GM21717 (cell line): ENCODE data around the gene WDR11.
A peak's percentile ranks its signal among the peaks of the same experiment; 100 is the strongest.

Experiments
- ATAC-seq: cut with Tn5 transposase; IDR thresholded peaks from one replicate; pipeline ENCODE4 v1.9.1; 2021; ENCODE audit warnings: mild to moderate bottlenecking, moderate library complexity; ENCODE audit not compliant: unreplicated experiment

Gene WDR11, protein sequence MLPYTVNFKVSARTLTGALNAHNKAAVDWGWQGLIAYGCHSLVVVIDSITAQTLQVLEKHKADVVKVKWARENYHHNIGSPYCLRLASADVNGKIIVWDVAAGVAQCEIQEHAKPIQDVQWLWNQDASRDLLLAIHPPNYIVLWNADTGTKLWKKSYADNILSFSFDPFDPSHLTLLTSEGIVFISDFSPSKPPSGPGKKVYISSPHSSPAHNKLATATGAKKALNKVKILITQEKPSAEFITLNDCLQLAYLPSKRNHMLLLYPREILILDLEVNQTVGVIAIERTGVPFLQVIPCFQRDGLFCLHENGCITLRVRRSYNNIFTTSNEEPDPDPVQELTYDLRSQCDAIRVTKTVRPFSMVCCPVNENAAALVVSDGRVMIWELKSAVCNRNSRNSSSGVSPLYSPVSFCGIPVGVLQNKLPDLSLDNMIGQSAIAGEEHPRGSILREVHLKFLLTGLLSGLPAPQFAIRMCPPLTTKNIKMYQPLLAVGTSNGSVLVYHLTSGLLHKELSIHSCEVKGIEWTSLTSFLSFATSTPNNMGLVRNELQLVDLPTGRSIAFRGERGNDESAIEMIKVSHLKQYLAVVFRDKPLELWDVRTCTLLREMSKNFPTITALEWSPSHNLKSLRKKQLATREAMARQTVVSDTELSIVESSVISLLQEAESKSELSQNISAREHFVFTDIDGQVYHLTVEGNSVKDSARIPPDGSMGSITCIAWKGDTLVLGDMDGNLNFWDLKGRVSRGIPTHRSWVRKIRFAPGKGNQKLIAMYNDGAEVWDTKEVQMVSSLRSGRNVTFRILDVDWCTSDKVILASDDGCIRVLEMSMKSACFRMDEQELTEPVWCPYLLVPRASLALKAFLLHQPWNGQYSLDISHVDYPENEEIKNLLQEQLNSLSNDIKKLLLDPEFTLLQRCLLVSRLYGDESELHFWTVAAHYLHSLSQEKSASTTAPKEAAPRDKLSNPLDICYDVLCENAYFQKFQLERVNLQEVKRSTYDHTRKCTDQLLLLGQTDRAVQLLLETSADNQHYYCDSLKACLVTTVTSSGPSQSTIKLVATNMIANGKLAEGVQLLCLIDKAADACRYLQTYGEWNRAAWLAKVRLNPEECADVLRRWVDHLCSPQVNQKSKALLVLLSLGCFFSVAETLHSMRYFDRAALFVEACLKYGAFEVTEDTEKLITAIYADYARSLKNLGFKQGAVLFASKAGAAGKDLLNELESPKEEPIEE

DNA sequence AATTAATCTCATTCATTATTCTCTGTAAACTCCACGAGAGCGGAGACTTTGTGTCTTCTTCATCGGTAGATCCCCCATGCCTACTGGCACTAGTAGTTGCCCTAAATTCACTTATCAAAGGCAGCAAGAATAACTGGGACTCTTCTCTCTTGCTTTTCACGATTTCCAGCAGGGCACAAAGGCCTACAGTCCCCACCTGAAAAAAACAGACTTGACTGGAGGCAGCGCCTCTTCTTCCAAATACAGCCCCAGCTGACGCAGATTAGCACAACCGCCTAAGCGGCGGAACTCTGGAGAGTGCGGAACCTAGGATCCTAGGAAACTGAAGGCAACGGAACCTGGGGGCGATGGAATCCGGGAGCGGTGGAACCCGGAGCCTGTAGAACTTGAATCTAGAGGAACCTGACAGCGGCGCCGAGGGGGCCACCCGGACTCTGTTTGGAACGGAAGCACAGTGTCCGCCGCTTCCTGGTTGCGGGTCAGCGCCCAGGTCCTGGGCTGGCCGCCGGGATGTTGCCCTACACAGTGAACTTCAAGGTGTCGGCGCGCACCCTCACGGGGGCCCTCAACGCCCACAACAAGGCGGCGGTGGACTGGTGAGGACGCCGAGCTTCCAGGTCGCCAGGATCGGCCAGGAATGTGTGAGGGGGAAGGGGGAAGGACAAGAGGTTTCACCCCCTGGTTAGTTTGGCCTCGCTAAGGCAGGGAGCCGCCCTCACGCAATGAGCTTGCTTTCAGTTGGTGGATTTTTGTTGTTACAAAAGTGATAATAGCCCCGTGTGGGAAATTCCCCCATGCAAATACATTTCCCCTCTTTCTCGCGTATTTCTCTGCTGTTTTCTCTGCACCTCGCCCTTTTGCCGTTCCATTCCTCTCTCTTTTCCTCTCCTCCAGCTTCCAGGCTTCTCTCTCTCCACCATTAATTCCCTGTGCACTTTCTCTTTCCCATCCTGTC is at the start of gene WDR11:
TSS of gene WDR11 (plus strand) at position 452 of the 955 bp plus-strand sequence. CDS start at position 511, 59 bp downstream.
- peak; percentile 97 for ATAC-seq

DNA sequence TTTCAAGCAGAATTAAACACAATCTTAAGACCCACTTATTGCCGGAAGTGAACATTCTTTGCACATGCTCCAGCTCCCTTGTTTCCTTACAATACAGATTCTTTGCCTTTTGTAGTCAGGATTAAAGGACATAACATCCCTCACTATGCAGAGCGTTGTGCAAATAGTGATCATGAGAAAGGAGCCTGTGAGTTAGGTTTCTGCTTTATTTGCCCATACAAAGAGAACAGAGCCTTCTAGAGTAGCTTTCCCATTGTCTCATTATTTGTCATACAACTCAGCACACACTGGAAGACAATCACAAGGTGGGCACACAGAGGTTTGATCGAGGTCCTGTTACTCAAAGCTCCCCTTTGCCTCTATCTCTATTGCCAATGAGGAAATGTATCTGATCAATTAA is 48.2 kb upstream of the WDR11 start:
- ATAC-seq: no peak

DNA sequence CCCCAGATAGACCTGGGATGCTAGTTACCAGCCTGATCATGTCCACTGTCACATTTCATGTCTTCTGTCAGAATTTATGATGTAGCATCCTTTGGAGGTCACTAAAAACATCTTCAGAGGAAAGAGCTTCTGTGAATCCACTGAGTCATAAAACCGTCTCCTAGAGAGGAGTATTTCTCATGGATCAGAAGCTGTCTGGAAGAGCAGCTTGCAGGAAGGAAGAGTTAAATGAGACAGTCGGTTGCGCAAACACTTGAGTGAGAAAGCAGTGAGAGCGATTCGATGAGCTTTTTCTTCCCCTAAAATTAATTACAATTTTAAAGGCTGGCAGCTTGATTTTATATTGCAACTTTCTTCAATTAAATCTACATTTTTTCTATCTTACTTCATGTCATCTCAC is 47.2 kb upstream of the WDR11 start:
- no peak for ATAC-seq

DNA sequence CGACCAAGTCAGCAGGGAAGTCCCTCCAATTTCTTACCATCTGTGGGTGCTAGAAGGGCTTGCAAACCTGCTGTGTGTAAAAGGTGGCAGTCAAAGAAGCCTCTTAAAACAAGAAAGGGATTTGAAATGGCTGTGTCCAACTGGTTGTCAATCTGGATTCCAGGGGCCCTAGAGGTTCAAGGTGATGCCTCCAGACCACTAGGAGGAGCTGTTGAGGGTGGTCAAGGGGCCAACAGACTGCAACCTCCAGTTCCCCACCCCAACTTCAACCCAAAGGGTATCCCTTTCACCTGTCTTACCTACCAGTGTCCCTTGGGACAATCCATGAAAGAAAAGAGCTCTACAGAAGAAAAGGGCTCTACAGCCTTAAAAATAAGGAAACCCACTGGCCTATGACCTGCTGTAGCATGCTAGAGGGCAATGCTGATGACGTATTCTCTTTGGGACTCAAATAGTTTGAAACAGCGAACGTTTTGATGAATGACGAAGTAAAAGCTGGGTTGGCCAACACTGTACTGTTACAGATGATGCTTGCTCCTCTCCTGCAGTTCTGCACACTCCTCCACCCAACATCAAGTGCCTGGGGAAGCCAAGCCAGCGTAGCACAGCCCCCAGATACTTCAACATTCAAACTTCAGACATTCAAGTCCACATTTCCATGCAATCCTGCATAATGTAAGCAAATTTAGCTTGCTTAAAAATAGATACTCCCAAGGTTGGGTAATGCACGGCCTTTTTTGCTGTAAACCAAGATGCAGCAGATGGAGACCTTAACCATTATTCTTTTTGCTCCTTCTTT is 45.9 kb upstream of the WDR11 start:
- ATAC-seq: no peak

DNA sequence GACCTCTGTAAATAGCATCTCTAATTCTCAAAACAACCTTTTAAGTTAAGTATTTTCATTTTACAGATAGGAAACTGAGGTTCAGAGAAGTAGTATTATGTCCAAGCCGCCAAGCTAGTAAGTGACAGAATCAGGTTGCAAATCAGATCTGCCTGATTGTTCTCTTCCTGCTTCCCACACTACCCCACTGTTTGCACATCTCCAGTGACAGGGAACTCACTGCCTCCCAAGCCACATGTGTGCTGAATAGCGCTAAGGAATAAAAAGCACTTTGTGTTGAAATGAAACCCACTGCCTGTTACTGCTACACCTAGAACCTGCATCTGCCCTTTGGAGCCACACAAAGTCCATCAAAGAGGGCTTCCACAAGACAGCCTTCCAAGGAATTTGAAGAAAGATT is 45.1 kb upstream of the WDR11 start:
- ATAC-seq: no peak

DNA sequence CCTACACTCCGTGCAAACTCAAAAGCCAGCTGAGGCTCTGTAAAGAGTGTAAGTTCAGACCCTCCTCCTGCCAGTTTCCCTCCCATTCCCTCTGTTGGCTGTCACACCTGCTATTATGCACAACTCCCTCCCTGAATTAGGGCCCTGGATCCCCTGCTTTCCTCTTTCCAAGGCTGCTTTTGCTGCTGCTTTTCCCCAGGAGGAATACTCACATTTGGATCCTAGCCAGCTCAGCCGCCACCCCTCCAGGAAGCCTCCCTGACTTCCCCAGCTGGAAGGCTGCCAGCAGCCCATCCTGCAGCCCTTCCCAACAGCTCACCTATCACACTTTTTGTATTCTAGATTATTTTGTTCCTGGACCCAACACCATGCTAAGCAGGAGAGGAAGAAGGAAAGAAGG is 40.9 kb upstream of the WDR11 start:
- no peak for ATAC-seq

DNA sequence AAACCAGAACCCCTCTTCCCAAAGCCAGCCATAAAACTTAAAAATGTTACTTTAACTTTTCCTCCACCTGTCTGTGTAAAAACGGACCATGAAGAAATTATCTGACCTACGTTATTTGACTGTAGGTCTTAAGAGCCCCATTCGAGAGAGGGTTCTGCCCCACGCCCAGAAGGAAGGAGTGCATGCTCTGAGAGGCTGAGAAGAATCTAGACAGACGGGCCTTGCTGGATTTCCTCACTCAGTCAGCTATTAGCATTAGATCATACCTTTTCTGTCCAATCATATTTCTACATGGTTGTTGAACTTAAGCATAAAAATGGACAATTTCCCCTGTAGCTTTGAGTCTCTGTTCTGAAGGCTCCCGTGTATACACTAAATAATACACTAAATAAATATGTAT is 38.1 kb upstream of the WDR11 start:
- no peak for ATAC-seq

DNA sequence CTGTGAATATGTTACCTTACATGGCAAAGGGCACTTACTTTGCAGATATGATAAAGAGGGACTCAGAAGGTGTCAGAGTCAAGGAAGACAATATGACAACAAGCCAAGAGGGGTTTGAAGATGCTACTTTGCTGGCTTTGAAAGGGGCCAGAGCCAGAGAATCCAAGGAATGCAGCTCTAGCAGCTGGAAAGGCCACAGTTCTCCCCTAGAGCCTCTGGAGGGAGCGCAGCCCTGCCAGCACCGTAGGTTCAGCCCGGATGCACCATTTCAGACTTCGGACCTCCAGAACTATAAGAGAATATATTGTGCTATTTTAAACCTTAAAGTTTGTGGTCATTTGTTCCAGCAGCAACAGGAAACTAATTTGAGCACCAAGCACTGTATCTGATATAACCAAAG is 32.9 kb upstream of the WDR11 start:
- no peak for ATAC-seq

DNA sequence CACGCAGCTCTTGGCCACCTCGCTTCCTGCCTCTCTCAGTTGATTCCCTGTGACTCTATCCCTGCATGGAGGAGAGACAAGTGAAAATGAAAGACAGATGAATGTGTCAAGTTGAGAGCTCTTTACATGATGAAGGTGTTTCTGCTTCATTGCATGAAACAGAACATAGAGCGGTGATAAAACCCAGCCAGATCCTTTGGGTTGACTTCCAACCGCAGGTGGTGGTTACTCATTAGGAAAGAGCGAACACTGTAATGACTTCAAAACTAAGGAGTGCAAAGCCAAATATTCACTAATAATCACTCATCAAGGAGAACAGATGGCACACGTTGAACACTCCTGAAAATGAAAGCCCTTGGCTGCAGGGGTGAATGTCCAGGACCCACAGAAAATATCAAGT is 31.8 kb upstream of the WDR11 start:
- no peak for ATAC-seq

DNA sequence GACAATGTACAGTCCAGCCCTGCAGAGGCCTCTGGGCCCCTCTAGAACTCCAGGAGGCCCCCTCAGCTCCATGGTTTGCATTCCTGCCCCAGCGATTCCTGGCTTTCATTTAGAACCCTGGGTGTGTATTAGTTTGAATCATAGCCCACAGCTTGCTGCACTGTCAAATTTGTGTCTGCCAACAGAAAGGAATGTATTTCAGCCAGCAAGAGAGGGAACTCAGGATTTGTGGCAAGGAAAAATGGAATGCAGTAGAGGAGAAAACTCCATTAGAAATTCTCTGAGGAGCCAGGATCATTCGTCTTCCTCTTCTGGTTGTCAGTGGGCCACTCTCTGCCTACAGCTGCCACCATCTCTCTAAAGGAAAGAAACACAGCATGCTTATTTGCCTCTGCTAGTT is 27.9 kb upstream of the WDR11 start:
- no peak for ATAC-seq

DNA sequence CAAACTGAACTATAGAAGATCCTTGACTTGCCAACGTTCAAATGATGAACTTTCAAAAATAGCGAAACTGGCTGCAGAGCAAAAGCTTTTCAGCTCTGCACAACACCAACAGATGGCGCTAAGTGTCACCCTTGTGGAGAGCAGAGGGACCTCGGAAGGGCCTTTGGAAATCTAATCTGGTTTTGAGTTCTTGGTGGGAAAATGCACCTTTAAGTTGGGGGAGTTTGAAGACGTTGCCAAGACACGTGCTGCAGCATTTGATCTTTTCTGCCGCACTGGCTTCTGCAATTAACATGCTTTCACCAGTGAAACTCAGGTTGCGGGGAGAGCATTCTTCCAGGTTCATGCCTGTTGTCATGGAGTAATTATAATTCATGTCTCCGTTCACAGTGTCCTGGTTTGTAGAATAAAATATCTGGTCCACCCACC is 26.3 kb upstream of the WDR11 start:
- ATAC-seq: no peak

DNA sequence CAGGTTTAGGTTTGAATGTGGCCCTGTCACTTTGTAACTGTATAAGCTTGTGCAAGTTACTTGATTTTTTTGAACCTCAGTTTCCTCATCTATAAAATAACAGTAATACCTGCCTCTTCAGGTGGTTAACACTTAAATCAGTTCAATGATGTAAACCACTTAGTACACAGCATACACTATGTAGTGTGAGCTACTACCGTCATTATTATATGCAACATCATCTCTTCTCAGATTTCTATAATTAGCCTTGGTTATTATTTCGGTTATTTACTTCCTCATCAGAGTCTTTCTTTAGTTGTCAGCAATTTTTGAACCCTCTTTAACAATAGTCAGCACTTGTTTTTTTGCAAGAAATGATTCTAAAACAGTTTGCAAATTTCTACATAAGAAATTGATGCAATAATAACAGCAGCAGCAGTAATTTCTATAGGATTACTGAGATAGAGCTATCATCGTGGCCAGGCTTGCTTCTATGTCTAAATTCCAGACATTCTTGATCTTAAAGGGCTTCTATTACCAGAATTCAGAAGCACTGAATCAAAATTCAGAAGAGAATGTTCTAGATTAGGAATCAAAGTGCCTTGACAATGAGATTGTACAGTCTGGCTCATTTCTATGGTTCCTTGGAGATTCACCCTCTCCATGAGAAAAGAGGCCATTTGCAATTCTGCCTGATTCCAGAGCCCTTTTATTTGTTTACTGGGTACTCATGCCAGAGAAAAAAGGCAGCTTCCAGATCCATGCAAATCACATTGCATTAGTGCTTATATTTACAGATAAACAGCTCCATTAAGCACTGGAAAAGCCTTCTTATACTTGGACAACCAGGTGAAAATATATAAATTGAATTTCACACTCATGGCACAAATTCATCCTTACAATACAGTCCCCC is 25.0 kb upstream of the WDR11 start:
- no peak for ATAC-seq

DNA sequence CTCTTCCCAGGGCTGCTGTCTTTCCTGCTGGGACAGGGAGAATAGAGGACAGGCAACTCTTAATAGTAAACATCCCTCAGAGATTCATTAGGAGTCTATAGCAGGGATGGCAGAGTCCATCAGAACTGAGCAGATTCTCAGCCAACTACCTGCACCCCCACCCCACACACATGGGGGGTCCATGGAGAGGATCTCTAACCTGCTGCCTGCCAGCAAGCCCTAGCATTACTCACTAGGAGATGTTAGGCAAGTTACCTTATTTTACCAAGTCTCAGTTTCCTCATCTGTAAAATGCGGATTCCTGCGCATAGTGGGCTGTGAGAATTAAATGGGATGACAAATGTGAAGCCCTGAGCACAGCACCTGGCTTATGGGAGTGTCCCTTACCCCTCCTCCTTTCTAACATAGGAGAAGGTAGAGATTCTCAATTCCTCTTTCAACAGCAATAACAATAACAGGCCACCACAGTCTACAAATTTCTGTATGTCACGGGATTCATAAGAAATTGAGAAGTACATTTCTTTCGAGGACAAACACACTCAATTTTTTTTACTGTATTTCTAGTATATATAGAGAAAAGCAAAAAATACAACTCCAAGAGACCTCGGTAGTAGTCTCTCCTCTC is 23.8 kb upstream of the WDR11 start:
- ATAC-seq: peak; percentile 93

DNA sequence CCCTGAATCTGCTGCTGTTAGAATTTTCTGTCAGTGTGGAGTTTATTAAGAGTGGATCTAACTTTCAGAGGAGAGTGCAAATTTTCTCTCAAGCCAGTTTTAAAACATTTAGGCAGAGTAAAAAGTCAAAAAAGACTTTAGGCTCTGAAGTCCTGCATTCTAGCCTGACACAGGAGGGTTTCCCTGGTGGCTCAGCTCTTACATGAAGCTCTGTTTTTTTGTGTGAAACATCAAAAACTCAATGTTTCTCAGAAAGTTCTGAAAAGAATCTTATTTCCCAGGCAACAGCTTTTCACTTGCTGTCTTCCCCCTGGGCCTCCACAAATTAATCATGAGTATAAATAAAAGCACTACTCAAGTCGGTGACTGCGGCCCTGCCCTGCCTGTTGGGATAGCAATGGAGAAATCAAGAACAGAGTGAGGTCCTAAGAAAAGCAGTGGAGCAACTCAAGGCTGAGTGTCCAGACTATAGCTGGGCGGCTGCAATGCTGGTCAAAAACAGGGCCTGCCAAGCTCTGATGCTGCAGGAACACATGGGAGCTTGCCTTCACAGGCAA is 22.3 kb upstream of the WDR11 start:
- ATAC-seq: no peak

DNA sequence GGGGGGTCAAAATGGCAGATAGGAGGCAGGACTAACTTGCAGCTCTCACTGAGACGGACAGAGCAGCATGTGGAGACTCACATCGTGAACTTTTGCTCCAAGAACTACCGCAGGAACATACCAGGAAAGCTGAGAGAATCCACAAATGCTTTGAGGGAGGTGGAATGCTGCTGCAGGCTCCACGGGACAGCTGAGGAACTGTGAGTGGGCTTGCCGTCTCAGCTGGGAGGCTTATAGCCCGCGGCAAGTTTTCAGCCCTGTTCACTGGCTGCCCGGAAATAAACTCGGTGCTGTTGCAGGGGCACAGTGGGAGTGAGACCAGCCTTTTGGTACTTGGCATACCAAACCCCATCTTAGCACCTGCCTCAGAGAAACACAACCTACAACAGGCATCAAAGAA is 19.1 kb upstream of the WDR11 start:
- no peak for ATAC-seq

DNA sequence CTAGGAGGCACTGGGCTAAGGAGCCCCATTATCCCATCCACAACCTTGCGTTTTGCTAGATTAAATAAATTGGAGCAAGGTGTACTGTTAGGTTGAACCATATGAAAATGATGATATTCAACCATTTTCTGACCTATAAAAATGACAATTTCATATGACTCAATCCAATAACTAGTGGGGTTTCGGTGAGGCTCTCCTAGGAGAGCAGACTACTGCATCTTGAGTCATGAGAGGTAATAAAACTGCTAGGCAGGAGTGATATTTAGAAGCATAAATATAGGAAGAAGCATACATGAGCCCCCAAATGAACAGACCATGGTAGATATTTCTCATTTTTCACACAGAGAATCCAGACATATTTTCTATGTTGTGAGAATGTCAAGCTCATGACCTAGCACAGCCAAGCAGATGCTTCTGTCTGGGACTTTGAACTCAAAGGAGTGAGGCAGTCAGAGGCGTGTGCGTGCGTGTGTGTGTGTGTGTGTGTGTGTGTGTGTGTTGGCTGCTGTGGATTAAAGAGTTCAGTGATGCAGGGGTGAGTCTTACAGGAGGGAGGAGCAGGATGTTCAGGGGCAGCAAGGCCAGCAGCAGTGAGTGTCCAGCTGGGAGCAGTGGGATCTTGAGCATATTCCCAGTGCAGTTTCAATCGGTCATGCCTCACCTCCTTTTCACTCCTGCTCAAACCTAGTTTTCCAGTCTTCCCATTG is 17.8 kb upstream of the WDR11 start:
- no peak for ATAC-seq

DNA sequence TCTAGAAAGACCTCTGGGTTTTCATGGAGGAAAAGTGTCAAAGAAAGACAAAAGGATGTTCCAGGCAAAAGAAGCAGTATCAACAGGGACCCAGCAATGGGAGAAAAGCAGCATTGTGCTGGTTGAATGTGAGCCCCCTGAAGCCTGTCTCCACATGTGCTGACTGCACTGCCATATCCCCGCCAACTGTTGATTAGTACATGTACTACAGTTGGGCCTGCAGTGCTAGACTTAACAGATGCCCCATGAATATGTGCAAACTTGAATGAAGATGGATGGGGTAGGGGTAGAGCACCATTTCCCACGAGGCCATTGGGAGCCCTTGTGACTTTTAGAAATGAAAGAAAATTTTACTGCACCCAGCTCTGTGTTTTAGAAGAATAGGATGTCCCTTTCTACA is 15.6 kb upstream of the WDR11 start:
- ATAC-seq: no peak
